ENCODE data around the gene ATP5F1D. TPM values are rescaled to one million over a fixed set of nuclear protein-coding genes. Genes with fewer than 3 reads are reported as not detected.

The ATP5F1D gene
- total RNA-seq, 1 experiment from 2014 or later = 179 TPM

DNA sequence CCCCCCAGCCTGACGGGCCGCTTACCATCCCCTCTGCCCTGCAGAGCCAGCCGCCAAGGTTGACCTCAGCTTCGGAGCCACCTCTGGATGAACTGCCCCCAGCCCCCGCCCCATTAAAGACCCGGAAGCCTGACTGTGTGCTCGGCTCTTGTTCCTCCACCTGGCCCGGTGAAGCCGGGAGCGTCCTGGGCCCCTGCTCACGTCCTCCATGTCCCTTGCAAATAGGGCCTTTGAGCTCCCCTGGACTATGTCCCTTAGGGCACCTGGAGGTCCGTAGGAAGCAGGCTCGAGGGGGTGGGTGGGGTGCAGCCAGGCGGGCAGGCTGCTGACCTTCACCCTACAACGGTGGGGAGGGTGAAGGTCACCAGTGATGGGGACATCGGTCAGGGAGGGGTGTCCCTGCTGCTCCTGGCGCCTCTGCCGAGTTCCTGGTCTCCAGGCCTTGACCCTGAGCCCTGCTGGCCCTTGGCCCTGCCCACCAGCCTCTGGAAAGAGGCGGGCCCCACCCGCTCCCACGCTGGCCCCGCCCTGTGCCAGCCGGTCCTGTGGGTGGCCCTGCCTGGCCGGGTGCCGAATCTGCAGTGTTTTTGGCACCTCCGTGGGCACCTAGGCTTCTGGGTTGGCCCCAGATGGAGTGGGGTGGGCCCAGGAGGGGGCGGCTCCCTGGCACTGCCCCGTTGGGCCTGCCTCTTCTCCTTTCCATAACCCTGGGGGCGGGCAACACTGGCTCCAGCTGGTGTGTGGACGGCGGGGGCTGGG, 3.3 kb downstream of the ATP5F1D start:
- Histone ChIP-seq H3K18ac (ENCODE audit: insufficient read length, low read depth, low read length) (no peak overlapping the region), H4K5ac (ENCODE audit: insufficient read length, low read depth, low read length) (no peak overlapping the region), H2BK120ac (ENCODE audit: low read depth, low read length, poor library complexity, severe bottlenecking) (no peak overlapping the region), H3K56ac (ENCODE audit: insufficient read length, low read depth, low read length) (no peak overlapping the region), H3K9ac (ENCODE audit: extremely low read depth, insufficient read length, low read length) (no peak overlapping the region), H2AFZ (ENCODE audit: low read length) (no peak overlapping the region), H2AK5ac (ENCODE audit: insufficient read length, low read length) (no peak overlapping the region), H3K9me3 (ENCODE audit: control insufficient read depth, low read depth, low read length) (no peaks in the 10 kb centered on the region), H3K4ac (ENCODE audit: low read depth, low read length) (no peak overlapping the region), H3K79me2 (ENCODE audit: insufficient read depth, low read length) (no peaks in the 10 kb centered on the region; the same call in 1 of the 2 replicates), H3K79me1 (ENCODE audit: insufficient read depth, low read depth, low read length, poor library complexity, severe bottlenecking) (no peaks in the 10 kb centered on the region), H4K20me1 (ENCODE audit: control insufficient read depth, insufficient read depth, insufficient read length) (no peaks in the 10 kb centered on the region), H3T11ph (ENCODE audit: low read length) (no peak overlapping the region), H3K4me2 (ENCODE audit: insufficient read depth, insufficient read length, low read length) (no peak overlapping the region), H4K8ac (replicated peaks; ENCODE audit: insufficient read length, low read depth, low read length) (no peak overlapping the region), H3K23ac (ENCODE audit: insufficient read length, low read depth, low read length) (no peak overlapping the region), H3K27ac (ENCODE audit: insufficient read length, low read depth, low read length) (no peak overlapping the region), H2BK20ac (ENCODE audit: low read depth, low read length, poor library complexity, severe bottlenecking) (no peak overlapping the region), H3K23me2 (ENCODE audit: insufficient read length, low read depth, low read length, poor library complexity, severe bottlenecking) (peaks cover 1% of the 10 kb centered on the region), H2BK15ac (ENCODE audit: low read depth, low read length) (no peak overlapping the region), H3K4me1 (ENCODE audit: insufficient read depth, low read length) (no peaks in the 10 kb centered on the region), H4K91ac (ENCODE audit: insufficient read length, low read depth, low read length) (no peak overlapping the region), H2BK12ac (ENCODE audit: insufficient read length, low read depth, low read length) (no peak overlapping the region), H3K14ac (ENCODE audit: insufficient read depth, low read length) (no peak overlapping the region), H3K27me3 (ENCODE audit: insufficient read depth, low read length) (no peaks in the 10 kb centered on the region), H2BK5ac (ENCODE audit: insufficient read length, low read length) (no peak overlapping the region)
- TF ChIP-seq, protein P1, sequence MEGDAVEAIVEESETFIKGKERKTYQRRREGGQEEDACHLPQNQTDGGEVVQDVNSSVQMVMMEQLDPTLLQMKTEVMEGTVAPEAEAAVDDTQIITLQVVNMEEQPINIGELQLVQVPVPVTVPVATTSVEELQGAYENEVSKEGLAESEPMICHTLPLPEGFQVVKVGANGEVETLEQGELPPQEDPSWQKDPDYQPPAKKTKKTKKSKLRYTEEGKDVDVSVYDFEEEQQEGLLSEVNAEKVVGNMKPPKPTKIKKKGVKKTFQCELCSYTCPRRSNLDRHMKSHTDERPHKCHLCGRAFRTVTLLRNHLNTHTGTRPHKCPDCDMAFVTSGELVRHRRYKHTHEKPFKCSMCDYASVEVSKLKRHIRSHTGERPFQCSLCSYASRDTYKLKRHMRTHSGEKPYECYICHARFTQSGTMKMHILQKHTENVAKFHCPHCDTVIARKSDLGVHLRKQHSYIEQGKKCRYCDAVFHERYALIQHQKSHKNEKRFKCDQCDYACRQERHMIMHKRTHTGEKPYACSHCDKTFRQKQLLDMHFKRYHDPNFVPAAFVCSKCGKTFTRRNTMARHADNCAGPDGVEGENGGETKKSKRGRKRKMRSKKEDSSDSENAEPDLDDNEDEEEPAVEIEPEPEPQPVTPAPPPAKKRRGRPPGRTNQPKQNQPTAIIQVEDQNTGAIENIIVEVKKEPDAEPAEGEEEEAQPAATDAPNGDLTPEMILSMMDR (conservative IDR thresholded peaks at IDR 0.05) = no peak
- Mint-ChIP-seq H3K27me3 (ENCODE audit: low read depth) (no peaks in the 10 kb centered on the region; the same call in 1 of the 2 replicates), H3K9me3 (no peaks in the 10 kb centered on the region; a peak in 1 of 5 replicates), H3K36me3 (ENCODE audit: insufficient read depth in 1 of 3, low read depth in 3 of 3) (peaks cover 0 to 4% (median 0%) of the 10 kb centered on the region in 3 experiments; a peak in 3 of 7 replicates), H3K4me3 (peak overlapping the region in 1 of 2 experiments; percentile 73; a peak in 3 of 5 replicates), H3K27ac (peak overlapping the region; percentile 89 to 94 (median 92); a peak in 6 of 7 replicates), H3K4me1 (peaks cover 5 to 16% of the 10 kb centered on the region in 2 experiments)
- WGBS (ENCODE audit: extremely low coverage, insufficient read length, low lambda C conversion rate) = no CpG with 5 or more reads among the region's 31 CpGs
- no peak for DNase-seq

Data from H9 (cell line).